ENCODE results near the gene ALDH1A3. TPM values are rescaled to one million over a fixed set of nuclear protein-coding genes. Genes with fewer than 3 reads are reported as not detected.

The ALDH1A3 gene
- total and polyA plus RNA-seq, 2 of the 13 experiments (the other 11 are each of a cell fraction or from before 2014, with no cell fraction given): not detected

- ChIA-PET POLR2A (no interaction called here), CTCF (ENCODE audit: low intra/inter-chr PET ratio, low total read pairs) (no interaction called here)
- no peaks in the 10 kb centered on the region for H3K79me2 ChIP-seq (ENCODE audit: insufficient read depth, low read length)
- H3K9ac ChIP-seq (ENCODE audit: insufficient read depth, low read depth, low read length): no peak overlapping the region
- H3K4me3 ChIP-seq (replicated peaks in 1 of 3; ENCODE audit: insufficient read depth in 1 of 3, low read depth in 2 of 3, low read length in 3 of 3): no peak overlapping the region
- H3K27me3 ChIP-seq (ENCODE audit: control insufficient read depth in 1 of 2, insufficient read depth in 2 of 2, low read length in 2 of 2): peaks cover 6 to 69% of the 10 kb centered on the region in 2 experiments
- intact Hi-C loops (cut with micrococcal nuclease; ENCODE audit: unreplicated experiment) (no loop called here), in situ Hi-C loops (cut with HindIII; ENCODE audit: extremely low pct_ligation_motif_present, low pct_unique_long_range_greater_than_20kb) (no loop called here)
- H3K27ac ChIP-seq (ENCODE audit: extremely low read length, insufficient read depth, low read length): no peak overlapping the region
- H4K20me1 ChIP-seq (ENCODE audit: insufficient read depth, low read length): no peaks in the 10 kb centered on the region
- no peak overlapping the region for H2AFZ ChIP-seq (ENCODE audit: low read length)
- no peaks in the 10 kb centered on the region for H3K9me3 ChIP-seq (ENCODE audit: low read length)
- H3K4me1 ChIP-seq (ENCODE audit: insufficient read depth, low read length): no peaks in the 10 kb centered on the region
- DNase-seq (ENCODE audit: low spot score) (no peak), FAIRE-seq (no peak), ATAC-seq (no peak)
- no peak overlapping the region for H3K4me2 ChIP-seq (ENCODE audit: low read depth, low read length)
- TF ChIP-seq CENPBD1 (CRISPR knock-in tag; IDR thresholded peaks at IDR 0.05; ENCODE audit: borderline replicate concordance, low read depth) (no peak), ATAD3A (CRISPR knock-in tag; IDR thresholded peaks at IDR 0.05) (no peak), PAWR (CRISPR knock-in tag; IDR thresholded peaks at IDR 0.05; ENCODE audit: borderline replicate concordance) (no peak), DRAP1 (CRISPR knock-in tag; IDR thresholded peaks at IDR 0.05) (no peak), HNRNPLL (IDR thresholded peaks at IDR 0.05; ENCODE audit: low read depth, low read length, poor library complexity, severe bottlenecking) (no peak), ZBTB44 (CRISPR knock-in tag; IDR thresholded peaks at IDR 0.05) (no peak)
- BruUV-seq (replicated peaks): no TSS peak
- H3K36me3 ChIP-seq (replicated peaks in 1 of 2; ENCODE audit: control insufficient read depth in 1 of 2, insufficient read depth in 2 of 2, low read length in 2 of 2): no peaks in the 10 kb centered on the region
- 55% methylated on average over 7 of the region's 10 CpGs for WGBS (ENCODE audit: low lambda C conversion rate)
These were observed 1.2 kb downstream of the ALDH1A3 start for GRCh38 chr15:100880897-100881242.
